Measurements from ENCODE around the gene TRNAU1AP.
"Not testable (repeated sequence)": the region's sequence is repeated elsewhere in the genome, so short reads cannot be mapped to it uniquely, and the experiment has no call there.

The TRNAU1AP gene

GRCh38 chr1:28577052-28577678, 24.3 kb downstream of the TRNAU1AP start:
- DNase-seq (ENCODE audit: low spot score), result no peak

GRCh38 chr1:28577738-28578536, 25.1 kb downstream of the TRNAU1AP start:
- no peak for DNase-seq (ENCODE audit: low spot score)

- DNase-seq (ENCODE audit: low spot score), result no peak
These were observed 25.9 kb downstream of the TRNAU1AP start for GRCh38 chr1:28578696-28579218.

GRCh38 chr1:28579401-28579800, 26.5 kb downstream of the TRNAU1AP start:
- no peak for DNase-seq (ENCODE audit: low spot score)

- DNase-seq (ENCODE audit: low spot score), result no peak
These were observed 28.0 kb downstream of the TRNAU1AP start for GRCh38 chr1:28580722-28581530.

- DNase-seq (ENCODE audit: low spot score), result peak; percentile 98
These were observed 28.8 kb downstream of the TRNAU1AP start for GRCh38 chr1:28581531-28582247.

- DNase-seq (ENCODE audit: low spot score), result no peak
These were observed 29.3 kb downstream of the TRNAU1AP start for GRCh38 chr1:28582248-28582615.

GRCh38 chr1:28586585-28587391, 33.9 kb downstream of the TRNAU1AP start:
- not testable (repeated sequence) for DNase-seq (ENCODE audit: low spot score)

GRCh38 chr1:28591708-28592320, 38.9 kb downstream of the TRNAU1AP start, which contains the start of gene RAB42:
RAB42 (plus strand) TSS chr1:28592265; CDS start chr1:28592512, 247 bp downstream.
- DNase-seq (ENCODE audit: low spot score), result peak; percentile 58

GRCh38 chr1:28592321-28593071, 39.6 kb downstream of the TRNAU1AP start:
- DNase-seq (ENCODE audit: low spot score), result peak; percentile 68

- DNase-seq (ENCODE audit: low spot score), result not testable (repeated sequence)
These were observed 41.1 kb downstream of the TRNAU1AP start for GRCh38 chr1:28593988-28594356.

GRCh38 chr1:28594686-28595411, 42.0 kb downstream of the TRNAU1AP start:
- DNase-seq (ENCODE audit: low spot score), result not testable (repeated sequence)

GRCh38 chr1:28595412-28596191, 42.7 kb downstream of the TRNAU1AP start:
- no peak for DNase-seq (ENCODE audit: low spot score)

GRCh38 chr1:28596276-28596675, 43.4 kb downstream of the TRNAU1AP start:
- DNase-seq (ENCODE audit: low spot score), result not testable (repeated sequence)

GRCh38 chr1:28601696-28602095, 48.8 kb downstream of the TRNAU1AP start:
- no peak for DNase-seq (ENCODE audit: low spot score)

GRCh38 chr1:28602536-28603439, 49.9 kb downstream of the TRNAU1AP start:
- no peak for DNase-seq (ENCODE audit: low spot score)

- DNase-seq (ENCODE audit: low spot score), result no peak
These were observed 51.5 kb downstream of the TRNAU1AP start for GRCh38 chr1:28604411-28604810.
